HG03457 (cell line): ENCODE results near the gene TRIM71.
"Not testable (repeated sequence)": the region's sequence is repeated elsewhere in the genome, so short reads cannot be mapped to it uniquely, and the experiment has no call there.

Experiments used
- ATAC-seq: cut with Tn5 transposase; IDR thresholded peaks from one replicate; pipeline ENCODE4 v1.9.1; 2021; ENCODE audit warnings: moderate number of reproducible peaks; ENCODE audit not compliant: unreplicated experiment

TRIM71 gene

GRCh38 chr3:32922078-32922477 is 104.3 kb downstream of the TRIM71 start:
- ATAC-seq, result no peak

- no peak for ATAC-seq
Observed at GRCh38 chr3:32930161-32930560, 112.4 kb downstream of the TRIM71 start.

DNA sequence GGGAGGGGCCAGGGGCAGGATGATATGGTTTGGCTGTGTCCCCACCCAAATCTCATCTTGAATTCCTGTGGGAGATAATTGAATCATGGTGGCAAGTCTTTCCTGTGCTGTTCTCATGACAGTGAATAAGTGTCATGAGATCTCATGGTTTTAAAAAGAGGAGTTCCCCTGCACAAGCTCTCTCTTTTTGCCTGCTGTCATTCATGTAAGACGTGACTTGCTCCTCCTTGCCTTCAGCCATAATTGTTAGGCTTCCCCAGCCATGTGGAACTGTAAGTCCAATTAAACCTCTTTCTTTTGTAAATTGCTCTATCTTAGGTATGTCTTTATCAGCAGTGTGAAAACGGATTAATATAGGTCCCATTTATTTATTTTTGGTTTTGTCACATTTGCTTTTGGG is 113.5 kb downstream of the TRIM71 start:
- ATAC-seq, result not testable (repeated sequence)

DNA sequence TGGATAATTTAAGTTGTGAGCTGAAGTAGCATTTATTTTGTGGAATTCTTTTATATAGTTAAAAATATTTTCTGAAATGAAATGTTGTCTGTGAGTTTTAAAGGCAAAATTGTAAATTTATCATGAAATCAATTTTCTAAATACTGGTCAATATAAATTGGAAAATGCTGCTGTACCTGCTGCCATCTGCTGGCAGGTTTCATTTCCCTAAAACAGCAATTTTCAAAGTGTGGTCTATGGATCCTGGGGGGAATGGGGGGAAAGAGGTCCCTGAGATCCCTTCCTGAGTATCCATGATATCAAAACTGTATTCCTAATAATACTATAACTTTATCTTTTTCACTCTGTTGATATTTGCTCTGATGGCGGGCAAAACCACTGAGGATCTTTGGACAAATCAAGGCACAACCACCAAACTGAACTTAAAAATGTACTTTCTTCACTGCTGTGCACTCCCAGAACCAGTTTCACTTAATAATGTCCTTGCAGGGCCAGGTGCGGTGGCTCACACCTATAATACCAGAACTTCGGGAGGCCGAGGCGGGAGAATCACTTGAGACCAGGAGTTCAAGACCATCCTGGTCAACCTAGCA is 116.4 kb downstream of the TRIM71 start:
- no peak for ATAC-seq

DNA sequence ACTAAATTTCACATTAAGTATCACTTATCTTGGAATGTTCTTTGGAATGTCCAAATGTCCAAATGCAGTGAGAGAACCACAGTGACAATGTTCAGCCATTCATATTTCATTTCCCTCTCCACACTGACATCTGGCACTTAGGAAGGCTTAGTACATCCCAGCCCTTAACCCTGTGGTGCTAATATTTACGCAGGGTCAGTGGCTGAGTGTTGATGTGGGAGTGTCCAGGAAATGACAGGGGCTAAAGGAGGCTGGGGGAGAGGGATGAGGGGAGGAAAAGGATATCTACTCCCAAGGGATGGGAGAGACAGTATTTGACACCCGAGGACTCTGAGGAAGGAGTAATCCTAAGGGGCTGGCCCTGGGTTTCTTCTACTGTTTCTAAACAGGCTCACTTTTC is 119.5 kb downstream of the TRIM71 start:
- ATAC-seq, result no peak

- not testable (repeated sequence) for ATAC-seq
Observed at GRCh38 chr3:32939531-32940284, 121.9 kb downstream of the TRIM71 start.

- ATAC-seq, result no peak
Observed at GRCh38 chr3:32940726-32941125, 122.9 kb downstream of the TRIM71 start.

DNA sequence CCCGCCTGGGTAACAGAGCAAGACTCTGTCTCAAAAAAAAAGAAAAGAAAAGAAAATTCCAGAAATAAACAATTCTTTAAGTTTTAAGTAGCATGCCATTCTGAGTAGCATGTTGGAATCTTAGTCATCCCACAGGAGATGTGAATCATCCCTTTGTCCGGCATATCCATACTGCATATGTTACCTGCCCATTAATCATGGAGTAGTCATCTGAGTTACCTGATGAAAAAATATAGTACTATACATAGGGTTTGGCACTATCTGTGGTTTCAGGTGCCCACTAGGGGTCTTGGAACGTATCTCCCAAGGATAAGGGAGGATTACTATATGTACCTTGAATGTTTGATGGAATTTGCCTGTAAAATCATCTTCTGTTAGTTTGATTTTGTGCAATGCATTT is 127.3 kb downstream of the TRIM71 start:
- ATAC-seq, result no peak

- not testable (repeated sequence) for ATAC-seq
Observed at GRCh38 chr3:32945598-32945997, 127.8 kb downstream of the TRIM71 start.

GRCh38 chr3:32946973-32947788 is 129.4 kb downstream of the TRIM71 start:
- ATAC-seq, result no peak
